ENCODE data around the gene MARCKSL1.
A peak's percentile ranks its signal among the peaks of the same experiment; 100 is the strongest.

The MARCKSL1 gene

GRCh38 chr1:32350785-32351398 lies 14.9 kb upstream of the MARCKSL1 start:
- peak overlapping the region; percentile 57 for H3K4me3 ChIP-seq (ENCODE audit: low read depth, low read length)
- DNase-seq (ENCODE audit: low read depth) = peak; percentile 72
- TF ChIP-seq CTCF (IDR thresholded peaks at IDR 0.05; ENCODE audit: low read depth, low read length) (peak; percentile 30), POLR2A (IDR thresholded peaks at IDR 0.05; ENCODE audit: extremely low read depth, insufficient read length) (peak; percentile 41), MAX (IDR thresholded peaks at IDR 0.05; ENCODE audit: low read depth, low read length) (peak; percentile 82), MYC (IDR thresholded peaks at IDR 0.05; ENCODE audit: low read depth, low read length) (peak; percentile 86)

GRCh38 chr1:32349211-32349708 lies 13.2 kb upstream of the MARCKSL1 start:
- H3K4me3 ChIP-seq (ENCODE audit: low read depth, low read length) = no peak overlapping the region
- peak; percentile 86 for DNase-seq (ENCODE audit: low read depth)
- TF ChIP-seq MAX (IDR thresholded peaks at IDR 0.05; ENCODE audit: low read depth, low read length) (no peak), POLR2A (IDR thresholded peaks at IDR 0.05; ENCODE audit: extremely low read depth, insufficient read length) (no peak), CTCF (IDR thresholded peaks at IDR 0.05; ENCODE audit: low read depth, low read length) (no peak), MYC (IDR thresholded peaks at IDR 0.05; ENCODE audit: low read depth, low read length) (no peak)

- no peak for DNase-seq (ENCODE audit: low read depth)
- H3K4me3 ChIP-seq (ENCODE audit: low read depth, low read length) = no peak overlapping the region
Observed at GRCh38 chr1:32346532-32347157, 10.6 kb upstream of the MARCKSL1 start.

GRCh38 chr1:32345289-32345827 lies 9.3 kb upstream of the MARCKSL1 start:
- no peak overlapping the region for H3K4me3 ChIP-seq (ENCODE audit: low read depth, low read length)
- no peak for DNase-seq (ENCODE audit: low read depth)
- no peak for TF ChIP-seq CTCF (IDR thresholded peaks at IDR 0.05; ENCODE audit: low read depth, low read length)
- TF ChIP-seq POLR2A (IDR thresholded peaks at IDR 0.05; ENCODE audit: extremely low read depth, insufficient read length) = no peak
- no peak for TF ChIP-seq MYC (IDR thresholded peaks at IDR 0.05; ENCODE audit: low read depth, low read length)
- no peak for TF ChIP-seq MAX (IDR thresholded peaks at IDR 0.05; ENCODE audit: low read depth, low read length)

More at GRCh38 chr1:32346532-32347157, 10.6 kb upstream of the MARCKSL1 start:
- TF ChIP-seq POLR2A (IDR thresholded peaks at IDR 0.05; ENCODE audit: extremely low read depth, insufficient read length) (no peak), CTCF (IDR thresholded peaks at IDR 0.05; ENCODE audit: low read depth, low read length) (no peak), MYC (IDR thresholded peaks at IDR 0.05; ENCODE audit: low read depth, low read length) (no peak), MAX (IDR thresholded peaks at IDR 0.05; ENCODE audit: low read depth, low read length) (no peak)

- TF ChIP-seq POLR2A (IDR thresholded peaks at IDR 0.05; ENCODE audit: extremely low read depth, insufficient read length) (no peak), MAX (IDR thresholded peaks at IDR 0.05; ENCODE audit: low read depth, low read length) (no peak), CTCF (IDR thresholded peaks at IDR 0.05; ENCODE audit: low read depth, low read length) (no peak), MYC (IDR thresholded peaks at IDR 0.05; ENCODE audit: low read depth, low read length) (no peak)
- no peak for DNase-seq (ENCODE audit: low read depth)
- no peak overlapping the region for H3K4me3 ChIP-seq (ENCODE audit: low read depth, low read length)
Observed at GRCh38 chr1:32342704-32343103, 6.7 kb upstream of the MARCKSL1 start.
